HG03039 (cell line): ENCODE data around the gene SLC5A1.

Experiments
- ATAC-seq: cut with Tn5 transposase; IDR thresholded peaks from one replicate; pipeline ENCODE4 v1.9.1; 2021; ENCODE audit warnings: mild to moderate bottlenecking, moderate library complexity; ENCODE audit not compliant: unreplicated experiment

Gene SLC5A1

GRCh38 chr22:32050678-32051515, 7.8 kb downstream of the SLC5A1 start:
- no peak for ATAC-seq

- no peak for ATAC-seq
Measured at GRCh38 chr22:32052244-32052643, 9.2 kb downstream of the SLC5A1 start.

GRCh38 chr22:32052936-32053791, 10.1 kb downstream of the SLC5A1 start:
- no peak for ATAC-seq

DNA sequence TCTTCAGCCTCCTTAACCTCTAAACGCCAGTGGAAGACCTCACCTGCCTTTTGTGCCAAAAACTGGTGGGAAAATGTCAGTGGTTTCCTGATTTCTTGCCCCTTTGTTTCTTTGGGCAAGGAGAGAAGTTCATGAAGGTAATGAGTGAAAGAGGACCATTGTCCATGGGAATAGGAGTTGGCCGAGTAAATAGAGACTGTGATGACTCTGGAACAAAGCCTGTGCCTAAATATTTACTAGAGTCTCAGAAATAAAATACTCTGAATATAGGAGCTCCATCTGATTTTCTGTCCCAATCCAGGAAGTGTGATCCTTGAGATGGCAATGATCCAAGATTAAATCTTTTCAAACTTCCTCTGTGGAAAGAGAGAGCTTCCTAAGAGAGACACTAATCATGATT, 12.0 kb downstream of the SLC5A1 start:
- no peak for ATAC-seq

GRCh38 chr22:32058656-32059260, 15.7 kb downstream of the SLC5A1 start:
- no peak for ATAC-seq

DNA sequence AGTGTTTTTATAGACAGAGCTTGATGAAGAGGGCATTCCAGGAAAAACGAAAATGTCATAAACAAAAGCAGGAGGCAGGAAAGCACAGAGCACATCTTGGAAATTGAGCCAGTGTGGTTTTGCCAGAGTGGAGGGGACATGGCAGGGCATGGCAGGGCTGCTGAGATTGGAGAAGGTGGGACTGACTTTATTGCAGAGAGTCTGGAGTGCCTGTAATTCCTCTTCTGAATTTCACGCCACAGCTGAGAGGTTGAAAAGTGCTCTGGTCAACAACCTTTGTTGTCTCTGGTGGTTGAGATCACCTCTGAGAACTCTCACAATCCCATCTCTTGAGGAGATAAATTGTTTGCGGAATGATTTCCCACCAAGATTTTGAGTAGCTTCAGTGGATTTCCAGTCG, 16.4 kb downstream of the SLC5A1 start:
- ATAC-seq, result no peak

DNA sequence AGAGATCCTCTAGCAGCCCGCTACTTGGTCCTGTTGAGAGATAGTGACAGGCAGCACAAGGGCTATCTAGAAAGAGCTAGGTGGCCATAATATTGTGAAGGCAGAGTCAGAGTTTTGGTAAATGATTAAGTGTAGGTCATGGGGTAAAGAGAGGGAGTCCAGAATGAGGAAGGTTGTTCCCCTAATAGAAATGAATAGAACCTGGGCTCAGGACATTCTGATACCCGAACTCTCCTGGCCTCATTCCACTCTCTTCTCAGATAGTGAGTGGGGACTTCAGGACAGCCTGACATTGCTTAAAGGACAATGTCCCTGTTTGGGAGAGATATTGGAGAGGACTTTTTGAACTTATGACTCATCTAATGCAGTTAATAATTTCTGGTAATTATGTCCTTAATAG, 20.6 kb downstream of the SLC5A1 start:
- no peak for ATAC-seq

DNA sequence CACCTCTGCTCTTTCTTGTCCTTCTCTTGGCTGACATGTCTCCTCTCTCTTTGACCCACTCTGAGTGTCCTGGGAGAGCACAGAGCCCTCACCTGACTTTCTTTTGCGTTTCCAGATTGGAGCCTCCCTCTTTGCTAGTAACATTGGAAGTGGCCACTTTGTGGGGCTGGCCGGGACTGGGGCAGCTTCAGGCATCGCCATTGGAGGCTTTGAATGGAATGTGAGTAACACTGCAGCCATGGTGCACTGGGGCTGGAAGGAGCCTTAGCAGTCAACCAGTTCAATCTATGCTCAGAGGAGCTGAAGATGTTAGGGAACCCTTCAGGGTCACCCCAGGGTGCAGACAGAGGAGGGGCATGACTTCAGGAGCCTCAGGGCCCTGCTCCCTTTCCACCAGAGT, 23.8 kb downstream of the SLC5A1 start:
- no peak for ATAC-seq

- ATAC-seq, result no peak
Measured at GRCh38 chr22:32067613-32068012, 24.6 kb downstream of the SLC5A1 start.

GRCh38 chr22:32069579-32070372, 26.7 kb downstream of the SLC5A1 start:
- ATAC-seq, result no peak

DNA sequence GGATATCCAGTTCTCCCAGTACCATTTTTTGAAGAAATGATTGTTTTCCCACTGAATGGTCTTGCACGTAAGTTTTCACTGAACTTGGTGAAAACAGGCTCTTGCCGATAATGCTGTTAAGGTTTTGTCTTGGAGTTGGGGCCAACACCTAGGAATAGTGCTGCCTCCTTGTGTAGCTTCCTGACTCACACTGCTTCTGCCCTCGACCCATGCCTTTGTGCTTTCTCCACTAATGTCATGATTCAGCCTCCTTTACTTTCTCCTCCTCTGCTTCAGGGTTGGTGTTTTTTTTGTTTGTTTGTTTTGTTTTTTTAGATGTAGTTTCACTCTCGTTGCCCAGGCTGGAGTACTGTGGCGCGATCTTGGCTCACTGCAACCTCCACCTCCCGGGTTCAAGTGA, 30.2 kb downstream of the SLC5A1 start:
- no peak for ATAC-seq

GRCh38 chr22:32073823-32074380, 30.8 kb downstream of the SLC5A1 start:
- no peak for ATAC-seq

DNA sequence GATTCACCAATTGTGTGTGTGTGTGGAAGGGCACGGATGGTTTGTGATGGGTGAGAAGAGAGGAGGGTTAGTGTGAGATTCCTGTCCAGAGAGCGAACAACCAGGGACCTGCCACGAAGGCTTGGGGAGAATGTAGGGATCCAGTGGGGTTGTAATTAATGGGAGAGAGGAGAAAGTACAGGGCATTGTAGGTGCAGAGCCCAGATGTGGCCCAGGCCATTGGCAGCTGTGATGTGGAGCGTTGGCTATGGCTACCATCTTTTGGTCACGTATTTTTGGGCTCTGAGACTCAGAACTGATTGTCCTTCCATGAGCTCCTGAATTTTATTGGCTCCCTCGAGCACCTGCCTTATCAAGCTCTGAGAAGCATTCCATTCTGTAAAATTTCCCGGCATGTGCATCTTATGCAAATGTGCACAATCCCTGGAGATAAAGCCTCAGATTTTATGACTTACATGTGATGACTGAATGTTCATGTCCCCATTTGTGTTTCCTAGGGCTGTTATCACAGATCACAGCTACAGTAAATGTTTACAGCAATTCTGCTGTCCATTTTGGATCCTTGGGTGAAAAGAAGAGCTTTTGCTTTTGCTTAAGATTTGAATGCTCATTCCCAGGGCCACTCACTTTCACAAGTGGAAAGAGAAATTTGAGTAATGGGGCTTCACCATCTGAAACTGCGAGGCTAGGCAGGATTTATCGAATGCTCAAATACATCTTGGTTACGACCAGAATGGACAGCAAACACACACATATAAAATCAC, 33.1 kb downstream of the SLC5A1 start:
- no peak for ATAC-seq

- ATAC-seq, result no peak
Measured at GRCh38 chr22:32076761-32077084, 33.7 kb downstream of the SLC5A1 start.

GRCh38 chr22:32077151-32077550, 34.1 kb downstream of the SLC5A1 start:
- ATAC-seq, result no peak

GRCh38 chr22:32079130-32080089, 36.3 kb downstream of the SLC5A1 start:
- no peak for ATAC-seq

GRCh38 chr22:32080904-32081303, 37.8 kb downstream of the SLC5A1 start:
- ATAC-seq, result no peak

GRCh38 chr22:32082331-32082730, 39.3 kb downstream of the SLC5A1 start:
- no peak for ATAC-seq

DNA sequence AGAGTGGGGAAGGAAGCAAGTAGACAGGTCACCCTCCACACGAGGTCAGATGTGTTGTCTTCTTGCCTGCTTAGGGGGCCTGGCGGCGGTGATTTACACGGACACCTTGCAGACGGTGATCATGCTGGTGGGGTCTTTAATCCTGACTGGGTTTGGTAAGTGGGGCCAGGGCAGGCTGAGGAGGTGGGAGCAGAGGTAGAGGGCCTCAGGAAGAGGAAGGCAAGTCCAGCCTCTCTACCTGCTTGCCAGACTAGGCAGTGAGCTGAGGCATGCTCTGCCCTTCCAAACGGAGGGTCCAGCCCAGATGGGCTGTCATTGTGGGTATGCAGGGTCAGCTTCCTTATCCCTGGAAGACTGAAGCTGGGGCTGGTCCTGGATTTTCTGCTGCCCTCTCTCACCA, 39.9 kb downstream of the SLC5A1 start:
- no peak for ATAC-seq
